Activated CD8-positive, alpha-beta memory T cell treated with anti-CD3 and anti-CD28 coated beads for 4 hours (primary cell): ENCODE measurements around the gene LIME1.

ENCODE experiments used
- DNase-seq, 2 donors: peaks; one replicate each; pipeline ENCODE4 v3.0.0-alpha.2; 2020; ENCODE audit warnings: low read depth in 2 of 2

Gene LIME1

GRCh38 chr20:63750807-63751470 is 14.5 kb downstream of the LIME1 start:
- no peak for DNase-seq

DNA sequence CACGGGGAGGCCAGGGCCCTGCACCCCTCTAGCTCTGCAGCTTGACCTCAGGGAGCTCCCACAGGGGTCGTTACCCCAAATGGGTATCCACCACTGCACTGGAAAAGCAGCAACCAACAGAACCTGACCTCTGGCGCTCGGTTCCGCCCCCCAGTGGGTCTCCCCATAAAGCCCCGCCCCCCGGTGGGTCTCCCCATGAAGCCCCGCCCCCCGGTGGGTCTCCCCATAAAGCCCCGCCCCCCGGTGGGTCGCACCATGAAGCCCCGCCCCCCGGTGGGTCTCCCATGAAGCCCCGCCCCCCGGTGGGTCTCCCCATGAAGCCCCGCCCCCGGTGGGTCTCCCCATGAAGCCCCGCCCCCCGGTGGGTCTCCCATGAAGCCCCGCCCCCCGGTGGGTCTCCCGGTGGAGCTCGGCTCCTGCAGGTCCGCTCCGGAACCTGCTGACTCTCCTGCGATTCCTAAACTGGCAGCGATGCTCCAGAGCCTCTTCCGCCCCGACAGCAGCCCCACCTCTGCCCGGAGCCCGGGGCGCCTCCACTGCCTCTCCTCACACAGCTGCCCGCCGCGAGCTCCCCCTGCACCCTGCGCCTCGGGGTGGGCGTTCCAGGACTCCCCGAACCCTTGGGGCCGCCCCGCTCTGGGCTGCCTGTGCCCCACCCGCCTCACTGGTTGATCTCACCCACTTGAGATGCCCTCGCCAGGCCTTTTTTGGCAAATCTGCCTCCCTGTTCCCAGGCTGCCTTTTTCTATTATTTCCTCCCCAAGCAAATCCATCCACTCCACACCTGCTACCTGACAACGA is 15.2 kb downstream of the LIME1 start:
- DNase-seq: no peak

GRCh38 chr20:63752411-63753101 is 16.1 kb downstream of the LIME1 start:
- no peak for DNase-seq

DNA sequence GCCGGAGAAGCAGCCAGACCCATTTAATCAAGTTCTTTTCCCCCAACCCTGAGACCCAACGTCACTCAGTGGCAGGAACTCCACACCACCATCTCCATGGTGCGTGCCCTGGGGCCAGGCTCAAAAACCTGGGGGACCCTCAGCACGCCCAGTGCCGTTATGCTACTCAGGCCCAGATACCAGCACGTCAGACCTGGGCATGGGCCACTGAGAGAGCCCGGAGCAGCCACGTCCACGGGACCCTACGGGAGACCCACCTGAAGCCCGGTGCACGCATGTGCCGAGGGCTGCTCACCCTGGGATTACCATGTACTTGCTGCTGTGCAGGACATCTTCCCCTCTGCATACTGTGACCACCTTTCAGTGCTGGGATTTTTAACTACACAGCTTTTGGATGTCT is 16.9 kb downstream of the LIME1 start:
- DNase-seq: no peak

- DNase-seq: no peak
Observed at GRCh38 chr20:63754008-63754407, 17.5 kb downstream of the LIME1 start.

GRCh38 chr20:63755933-63756647 is 19.6 kb downstream of the LIME1 start:
- DNase-seq: no peak

DNA sequence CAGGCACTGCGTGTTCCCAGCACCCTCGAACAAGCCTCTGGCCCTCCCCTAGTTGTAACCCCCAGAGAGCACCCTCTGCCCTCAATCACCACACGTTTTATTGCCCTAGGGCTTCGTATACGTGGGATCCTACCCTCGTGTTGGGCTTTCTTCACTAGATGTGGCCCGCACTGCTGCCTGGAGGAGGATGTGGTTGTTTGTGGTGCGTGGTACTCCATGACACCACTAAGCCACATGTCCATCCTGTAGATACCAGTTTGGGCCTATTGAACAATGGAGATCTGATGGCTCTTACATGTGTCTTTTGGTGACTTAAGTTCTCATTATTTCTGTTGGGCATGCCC is 20.2 kb downstream of the LIME1 start:
- no peak for DNase-seq

GRCh38 chr20:63758152-63758551 is 21.7 kb downstream of the LIME1 start:
- DNase-seq: no peak

DNA sequence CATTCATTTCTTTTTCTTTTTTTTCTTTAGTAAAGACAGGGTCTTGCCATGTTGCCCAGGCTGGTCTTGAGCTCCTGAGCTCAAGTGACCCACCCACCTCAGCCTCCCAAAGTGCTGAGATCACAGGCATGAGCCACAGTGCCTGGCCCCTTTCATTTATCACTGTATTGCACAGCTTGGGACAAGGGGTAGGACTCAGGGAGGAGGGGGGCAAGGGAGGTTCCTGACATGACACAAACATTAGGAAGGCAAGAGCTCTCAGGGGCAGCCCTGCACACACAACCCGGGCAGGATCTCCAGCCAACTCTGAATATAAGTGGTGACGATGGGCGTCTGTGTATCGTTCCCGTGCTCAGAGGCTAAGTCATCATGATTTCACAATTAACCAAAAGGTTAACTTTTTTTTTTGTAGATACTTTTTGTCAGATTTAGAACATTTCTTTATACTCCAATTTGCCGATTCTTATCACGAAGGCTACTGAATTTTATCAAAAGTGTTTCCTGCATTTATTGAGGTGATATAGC is 23.0 kb downstream of the LIME1 start:
- DNase-seq: no peak

- DNase-seq: no peak
Observed at GRCh38 chr20:63765082-63765873, 28.8 kb downstream of the LIME1 start.

GRCh38 chr20:63765902-63766301 is 29.4 kb downstream of the LIME1 start:
- no peak for DNase-seq

- no peak for DNase-seq
Observed at GRCh38 chr20:63766695-63767426, 30.4 kb downstream of the LIME1 start.

DNA sequence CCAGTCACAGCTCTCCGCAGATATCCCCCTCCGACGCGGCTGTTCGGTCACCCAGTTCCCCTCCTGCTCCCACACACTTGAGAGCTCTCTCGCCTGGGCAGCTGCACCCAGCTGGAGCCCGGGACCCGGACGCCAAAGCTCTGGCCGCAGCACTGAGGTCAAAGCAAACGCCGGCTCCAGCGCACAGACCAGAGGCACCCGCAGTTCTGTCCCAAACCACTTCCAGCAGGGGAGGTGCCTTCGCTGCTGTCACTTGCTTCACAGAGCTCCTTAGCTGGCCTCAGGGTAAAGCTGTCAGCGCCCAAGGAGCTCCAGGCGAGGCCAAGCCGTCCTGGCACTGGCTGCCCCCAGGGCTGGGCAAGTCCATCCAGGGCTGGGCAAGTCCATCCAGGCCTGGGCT is 31.0 kb downstream of the LIME1 start:
- no peak for DNase-seq

DNA sequence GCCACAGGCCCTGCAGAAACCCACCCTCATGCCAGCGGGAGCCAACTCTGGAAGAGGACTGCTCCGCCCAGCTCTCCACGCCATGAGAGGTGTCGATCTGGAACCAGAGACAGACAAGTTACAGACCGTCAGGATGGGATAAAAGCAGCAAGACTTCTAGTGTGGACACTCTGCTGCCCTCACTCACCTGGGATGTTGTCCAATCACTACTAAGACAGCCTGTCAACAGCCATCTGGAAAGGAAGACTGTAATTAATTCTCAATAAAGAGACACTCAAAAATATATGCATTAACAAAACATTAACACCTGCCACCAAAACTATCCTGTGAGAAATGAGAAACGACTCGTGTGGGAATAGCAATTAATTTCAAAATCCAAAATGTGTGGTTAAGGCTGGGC is 31.4 kb downstream of the LIME1 start:
- DNase-seq: no peak

- no peak for DNase-seq
Observed at GRCh38 chr20:63768591-63769515, 32.4 kb downstream of the LIME1 start.

DNA sequence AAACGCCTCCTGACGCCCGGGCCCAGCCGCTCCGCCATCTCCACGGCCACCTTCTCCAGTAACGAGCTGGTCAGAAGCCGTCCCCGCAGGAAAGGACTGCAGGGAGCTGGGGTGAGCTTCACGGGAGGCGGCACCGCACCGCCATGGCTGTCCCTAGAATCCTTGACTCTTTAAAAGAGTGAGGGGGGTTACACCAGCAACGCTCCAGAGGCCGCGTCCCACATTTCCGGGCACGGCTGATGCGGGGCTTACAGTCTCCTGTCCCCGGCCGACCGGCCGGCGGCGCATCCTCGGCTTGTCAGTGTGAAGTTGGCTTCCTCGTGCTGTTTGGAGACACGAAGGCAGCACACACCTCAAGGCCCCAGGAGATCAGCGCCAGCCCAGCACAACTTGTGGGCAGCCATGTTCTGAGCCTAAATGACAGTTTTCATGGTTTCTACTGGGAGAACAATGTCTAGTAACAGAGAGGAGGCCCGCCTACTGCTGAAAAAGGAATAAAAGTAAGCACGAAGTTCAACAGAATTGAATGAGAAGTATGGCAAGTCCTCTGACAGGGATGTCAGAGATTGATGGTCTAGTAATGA is 33.5 kb downstream of the LIME1 start:
- DNase-seq: no peak

- no peak for DNase-seq
Observed at GRCh38 chr20:63771046-63771707, 34.7 kb downstream of the LIME1 start.

DNA sequence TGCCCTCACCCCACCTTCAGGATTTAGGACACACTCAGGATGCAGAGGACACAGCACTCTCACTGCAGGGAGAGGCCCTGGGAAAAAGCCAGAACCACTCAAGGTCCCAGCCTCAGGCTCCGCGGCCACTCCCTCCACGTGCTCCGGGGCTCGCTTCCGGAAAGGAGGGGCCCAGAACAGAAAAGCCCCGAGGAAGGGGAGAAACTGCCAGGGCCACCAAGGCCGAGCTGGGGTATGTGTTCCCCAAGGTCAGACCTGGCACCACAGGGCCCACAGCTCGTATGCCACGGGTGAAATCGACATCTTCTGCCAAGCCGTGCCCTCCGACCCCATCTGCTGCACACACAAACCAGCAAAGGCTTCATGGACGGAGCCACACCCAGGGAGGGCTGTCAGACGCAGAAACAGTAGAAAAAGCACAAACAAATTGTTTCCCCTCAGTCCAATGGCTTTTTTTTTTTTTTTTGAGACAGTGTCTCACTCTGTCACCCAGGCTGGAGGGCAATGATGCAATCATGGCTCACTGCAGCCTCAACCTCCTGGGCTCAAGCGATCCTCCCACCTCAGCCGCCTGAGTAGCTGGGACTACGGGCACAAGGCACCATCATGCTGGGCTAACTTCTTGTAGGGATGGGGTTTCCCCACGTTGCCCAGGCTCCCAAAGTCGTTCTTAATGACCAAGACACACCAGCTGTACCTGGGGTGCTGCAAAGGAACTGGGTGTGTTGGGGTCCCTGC is 36.5 kb downstream of the LIME1 start:
- no peak for DNase-seq
